Retina (tissue), 1 donor: ENCODE results near the gene TIMM44.
"Not testable (repeated sequence)": the region's sequence is repeated elsewhere in the genome, so short reads cannot be mapped to it uniquely, and the experiment has no call there.

Experiments used
- DNase-seq: peaks from one replicate; pipeline ENCODE4 v3.0.0-alpha.2; 2016

TIMM44 gene

DNA sequence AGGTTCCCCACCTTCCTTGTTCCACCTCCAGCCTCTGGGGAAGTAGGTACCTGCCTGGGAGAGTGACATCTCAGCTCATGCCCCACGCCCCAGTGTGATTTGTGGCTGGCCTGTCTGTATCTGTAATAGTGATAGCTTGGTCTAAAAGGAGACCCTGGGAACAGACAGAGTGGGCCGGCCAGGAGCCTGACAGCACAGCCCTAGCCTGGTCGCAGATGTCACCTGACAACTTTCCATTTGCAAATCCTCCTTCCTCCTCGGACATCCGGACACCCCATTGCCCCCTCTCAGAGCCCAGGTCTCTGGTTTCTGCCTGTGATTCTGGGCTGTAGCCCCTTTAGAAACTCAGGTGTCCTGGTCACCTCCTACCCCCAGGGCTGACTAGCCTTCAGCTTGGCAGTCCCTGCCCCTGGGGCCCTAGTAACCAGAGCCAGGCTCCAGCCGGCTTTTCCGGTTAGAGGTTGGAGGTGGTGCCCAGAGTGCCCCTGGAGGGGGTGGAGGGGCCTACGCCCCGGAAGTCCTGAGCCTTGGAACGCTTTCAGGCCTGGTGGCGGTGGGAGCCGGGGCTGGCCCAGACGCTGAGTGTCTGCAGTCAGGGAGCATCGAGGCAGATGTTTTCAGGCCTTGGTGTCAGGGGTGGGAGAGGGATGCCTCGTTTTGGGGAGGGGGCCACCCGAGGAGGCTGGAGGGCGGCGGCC lies 48.7 kb downstream of the TIMM44 start:
- DNase-seq = no peak

DNA sequence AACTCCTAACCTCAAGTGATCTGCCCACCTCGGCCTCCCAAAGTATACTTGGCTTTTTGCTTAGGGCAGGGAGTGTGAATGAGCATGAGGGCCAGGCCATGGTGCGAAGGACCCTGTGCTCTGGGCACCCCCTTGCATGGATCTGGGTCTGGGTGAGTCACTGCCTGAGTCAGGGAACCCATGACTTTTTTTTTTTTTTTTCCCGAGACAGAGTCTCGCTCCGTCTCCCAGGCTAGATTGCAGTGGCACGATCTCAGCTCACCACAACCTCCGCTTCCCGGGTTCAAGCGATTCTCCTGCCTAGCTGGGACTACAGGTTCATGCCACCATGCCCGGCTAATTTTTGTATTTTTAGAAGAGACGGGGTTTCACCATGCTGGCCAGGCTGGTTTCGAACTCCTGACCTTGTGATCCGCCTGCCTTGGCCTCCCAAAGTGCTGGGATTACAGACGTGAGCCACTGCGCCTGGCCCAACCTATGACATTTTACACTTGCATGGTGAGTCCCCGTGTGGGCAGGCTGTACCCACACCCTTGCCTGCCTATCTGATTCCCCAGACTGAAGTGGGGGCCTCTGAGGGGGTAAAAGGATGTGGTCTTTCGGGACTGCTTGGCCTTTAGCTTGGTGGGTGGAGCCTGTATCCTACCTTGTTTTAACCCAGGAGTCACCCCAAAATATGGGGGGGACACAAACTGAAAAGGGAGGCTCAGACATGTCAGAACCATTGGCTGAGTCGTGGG lies 49.9 kb downstream of the TIMM44 start:
- not testable (repeated sequence) for DNase-seq

DNA sequence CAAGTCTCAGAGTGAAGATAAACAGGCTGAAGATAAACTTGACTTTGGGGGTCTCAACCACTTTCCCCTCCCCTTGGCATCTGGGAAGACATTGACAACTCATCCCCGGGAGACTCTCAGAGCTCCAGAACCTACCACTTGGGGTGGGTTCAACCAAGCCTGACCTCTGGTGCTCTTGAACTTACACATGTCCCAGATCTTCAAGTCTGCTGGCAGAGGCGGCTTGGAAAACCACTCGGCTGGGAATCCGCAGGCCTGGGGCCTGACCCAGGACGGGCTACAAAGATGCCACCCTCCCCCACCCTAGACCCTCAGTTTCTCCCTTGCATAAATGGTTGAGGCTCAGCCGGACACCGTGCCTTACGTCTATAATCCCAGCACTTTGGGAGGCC lies 54.6 kb downstream of the TIMM44 start:
- DNase-seq = no peak

DNA sequence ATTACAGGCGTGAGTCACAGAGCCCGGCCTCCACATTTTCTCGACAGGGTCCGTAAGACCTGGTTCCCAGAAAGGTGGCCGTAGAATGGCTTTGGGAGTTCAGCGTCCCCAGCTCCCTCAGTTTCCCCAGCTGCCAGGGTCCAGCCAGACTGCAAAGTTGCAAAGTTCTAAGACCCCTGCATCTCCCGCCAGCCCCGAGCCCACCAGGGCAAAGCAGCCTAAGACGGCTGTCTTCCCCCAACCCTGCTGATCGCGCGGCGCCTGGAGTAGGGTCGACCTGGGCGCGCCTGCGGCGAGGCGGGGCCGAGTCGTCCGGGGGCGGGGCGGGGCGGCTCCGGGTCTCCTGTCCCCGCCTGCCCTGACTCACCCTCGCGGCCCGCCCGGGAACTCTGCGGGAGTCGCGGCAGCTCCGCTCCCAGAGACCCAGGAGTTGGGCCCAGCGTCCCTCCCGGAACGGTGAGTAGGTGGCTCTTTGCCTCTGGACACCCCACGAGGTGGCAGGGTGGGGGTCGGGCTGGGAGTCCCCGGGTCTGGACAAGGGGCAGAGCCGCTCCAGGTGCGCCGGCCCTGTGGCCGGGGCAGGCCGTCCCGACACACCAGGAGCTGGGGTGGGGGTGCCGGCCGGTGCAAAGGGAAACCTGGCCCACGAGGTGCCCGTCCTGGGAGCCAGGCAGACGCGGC lies 55.2 kb downstream of the TIMM44 start, which contains the start of gene LRRC8E:
LRRC8E (plus strand) TSS at position 366 of the 681 bp plus-strand sequence. CDS start 7,094 bp downstream, outside the sequence.
- peak; percentile 26 for DNase-seq

DNA sequence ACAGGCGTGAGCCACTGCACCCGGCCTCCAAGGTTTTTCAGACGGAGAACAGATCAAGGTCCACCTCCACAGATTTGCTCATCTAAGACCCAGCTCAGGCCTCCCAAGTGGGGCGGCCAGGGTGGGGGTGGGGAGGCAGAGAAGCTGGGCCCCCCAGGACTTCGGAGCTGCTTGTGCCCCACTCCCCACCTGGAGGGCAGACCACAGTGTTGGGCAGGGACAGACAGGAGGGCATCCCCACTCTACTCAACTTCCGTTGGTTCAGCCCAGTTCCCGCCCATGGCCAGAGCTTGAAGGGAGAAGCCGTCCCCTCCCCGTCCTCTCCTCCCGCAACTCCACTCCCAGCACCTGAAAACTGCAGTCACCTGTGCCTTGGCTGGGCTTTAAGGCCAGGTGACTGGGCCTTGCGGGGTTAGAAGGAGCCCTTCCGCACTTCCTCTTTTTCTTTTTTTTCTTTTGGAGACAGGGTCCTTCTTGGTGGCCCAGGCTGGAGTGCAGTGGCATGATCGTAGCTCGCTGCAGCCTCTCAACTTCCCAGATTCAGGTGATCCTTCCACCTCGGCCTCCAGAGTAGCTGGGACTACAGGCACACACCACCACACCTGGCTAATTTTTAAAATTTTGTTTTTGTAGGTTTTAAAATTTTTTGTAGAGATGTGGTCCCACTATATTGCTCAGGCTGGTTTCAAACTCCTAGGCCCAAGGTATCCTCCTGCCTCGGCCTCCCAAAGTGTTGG lies 55.9 kb downstream of the TIMM44 start:
- DNase-seq = no peak

DNA sequence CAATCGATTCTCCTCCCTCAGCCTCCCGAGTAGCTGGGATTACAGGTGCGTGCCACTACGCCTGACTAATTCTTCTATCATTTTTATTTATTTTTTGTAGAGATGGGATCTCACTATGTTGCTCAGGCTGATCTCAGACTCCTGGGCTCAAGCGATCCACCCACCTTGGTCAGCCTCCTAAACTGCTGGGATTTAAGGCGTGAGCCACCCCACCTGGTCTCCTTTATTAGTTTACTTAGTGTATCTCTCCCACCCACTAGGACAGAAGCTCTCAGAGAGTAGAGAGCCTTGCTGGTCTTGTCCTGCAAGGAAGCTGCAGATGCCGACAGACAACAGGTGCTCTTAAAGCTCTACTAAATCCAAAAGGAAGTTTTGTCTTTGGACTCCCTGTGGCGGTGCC lies 57.6 kb downstream of the TIMM44 start:
- DNase-seq = no peak

DNA sequence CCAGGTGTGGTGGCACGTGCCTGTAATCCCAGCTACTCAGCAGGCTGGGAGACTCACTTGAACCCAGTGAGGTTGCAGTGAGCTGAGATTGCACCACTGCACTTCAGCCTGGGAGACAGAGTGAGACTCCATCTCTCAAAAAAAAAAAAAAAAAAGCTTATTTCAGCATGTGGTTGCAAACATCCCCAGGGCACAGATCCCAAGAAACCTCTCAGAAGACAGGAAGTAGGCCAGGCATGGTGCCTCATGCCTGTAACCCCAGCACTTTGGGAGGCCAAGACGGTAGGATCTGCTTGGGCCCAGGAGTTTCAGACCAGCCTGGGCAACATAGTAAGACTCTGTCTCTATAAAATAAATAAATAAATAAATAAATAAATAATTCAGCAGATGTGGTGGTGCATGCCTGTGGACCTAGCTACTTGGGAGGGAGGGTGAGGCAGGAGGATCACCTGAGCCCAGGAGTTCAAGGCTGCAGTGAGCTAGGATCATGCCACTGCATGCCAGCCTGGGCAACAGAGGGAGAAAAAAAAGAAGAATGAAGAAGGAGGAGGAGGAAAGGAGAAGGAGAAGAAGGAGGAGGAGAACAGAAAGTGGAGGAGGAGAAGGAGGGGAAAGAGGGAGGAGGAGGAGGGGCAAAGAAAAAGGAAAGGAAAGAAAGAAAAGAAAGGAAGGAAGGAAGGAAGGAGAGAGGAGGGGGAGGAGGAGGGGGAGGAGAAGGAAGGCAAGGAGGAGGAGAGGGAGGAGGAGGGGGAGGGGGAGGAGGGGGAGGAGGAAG lies 59.5 kb downstream of the TIMM44 start:
- DNase-seq = no peak

DNA sequence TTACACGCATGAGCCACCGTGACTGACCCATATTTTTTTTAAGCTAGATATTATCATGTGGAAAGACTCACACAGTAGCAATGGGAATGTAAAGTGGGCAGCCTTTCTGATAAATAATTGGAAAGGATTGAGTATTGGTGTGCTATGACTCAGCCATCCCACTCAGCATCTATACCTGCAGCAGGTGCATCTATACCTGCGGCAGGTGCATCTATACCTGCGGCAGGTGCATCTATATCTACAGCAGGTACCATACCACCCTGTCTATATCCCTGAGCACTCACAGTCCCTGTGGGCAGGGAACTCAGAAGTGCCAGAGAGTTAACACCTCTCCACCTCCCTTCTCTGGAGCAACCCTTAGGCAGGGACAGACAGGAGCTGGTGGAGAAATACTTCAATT lies 60.4 kb downstream of the TIMM44 start:
- DNase-seq = no peak

DNA sequence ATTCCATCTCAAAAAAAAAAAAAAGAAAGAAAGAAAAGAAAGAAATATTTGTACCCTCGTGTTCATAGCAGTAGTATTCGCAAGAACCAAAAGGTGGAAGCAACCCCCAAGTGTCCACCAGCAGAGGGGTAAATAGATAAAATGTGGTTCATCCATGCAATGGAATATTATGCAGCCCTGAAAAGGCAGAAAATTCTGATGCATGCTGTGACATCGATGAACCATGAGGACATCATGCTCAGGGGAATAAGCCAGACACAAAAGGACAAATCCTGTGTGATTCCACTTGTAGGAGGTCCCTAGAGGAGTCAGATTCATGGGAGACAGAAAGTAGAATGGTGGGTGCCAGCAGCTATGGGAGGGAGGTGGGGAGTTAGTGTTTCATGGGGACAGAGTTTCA lies 61.6 kb downstream of the TIMM44 start:
- no peak for DNase-seq

DNA sequence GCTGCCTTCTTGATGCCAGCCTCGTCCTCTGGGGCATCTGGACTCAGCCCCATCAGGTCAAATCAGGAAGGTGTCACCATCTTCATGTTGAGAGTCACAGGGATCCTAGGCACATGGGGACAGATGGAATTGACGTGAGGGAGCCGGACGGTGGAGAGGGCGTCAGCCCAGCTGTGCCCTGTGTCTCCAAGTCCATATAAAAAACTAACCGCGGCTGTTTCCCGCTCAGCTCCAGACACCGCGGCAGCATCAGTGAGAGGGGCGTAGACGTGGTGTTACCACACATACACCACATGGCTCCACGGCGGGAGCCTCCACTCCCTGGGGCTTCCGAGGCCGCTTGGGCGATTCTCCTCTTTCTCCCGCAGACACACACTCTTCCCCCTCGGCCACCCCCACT lies 63.6 kb downstream of the TIMM44 start:
- peak; percentile 20 for DNase-seq

DNA sequence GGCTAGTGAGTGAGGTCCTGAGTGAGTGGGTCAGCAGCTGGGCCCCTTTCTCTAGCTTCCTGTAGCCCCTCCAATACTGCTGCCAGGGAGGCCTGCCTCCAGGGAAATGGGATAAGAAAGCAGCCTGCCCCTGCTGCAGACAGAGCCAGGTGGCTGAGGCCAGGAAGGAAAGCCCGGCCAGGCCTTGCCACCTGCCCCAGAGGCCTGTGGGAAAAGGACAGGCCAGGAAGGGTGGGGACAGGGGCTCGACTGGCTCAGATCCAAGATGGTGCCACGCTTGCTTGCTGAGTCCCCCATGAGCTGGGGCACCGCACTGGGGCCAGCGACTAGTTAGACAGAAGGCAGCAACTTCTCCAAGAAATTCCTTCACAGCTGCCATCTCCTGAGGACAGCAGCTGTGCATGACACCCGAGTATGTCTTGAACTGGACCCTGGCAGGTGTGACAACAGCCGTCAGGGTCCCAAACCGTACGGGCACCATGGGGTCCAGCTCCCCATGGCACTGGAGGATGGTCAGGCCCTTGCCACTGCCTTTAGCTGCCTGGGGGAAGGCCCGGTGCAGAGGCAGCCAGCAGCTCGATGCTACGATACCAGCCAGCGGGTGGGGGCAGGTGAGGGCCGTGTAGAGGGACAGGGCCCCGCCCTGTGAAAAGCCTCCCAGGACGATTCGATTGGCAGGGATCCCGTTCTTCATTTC lies 64.2 kb downstream of the TIMM44 start:
- DNase-seq = no peak

DNA sequence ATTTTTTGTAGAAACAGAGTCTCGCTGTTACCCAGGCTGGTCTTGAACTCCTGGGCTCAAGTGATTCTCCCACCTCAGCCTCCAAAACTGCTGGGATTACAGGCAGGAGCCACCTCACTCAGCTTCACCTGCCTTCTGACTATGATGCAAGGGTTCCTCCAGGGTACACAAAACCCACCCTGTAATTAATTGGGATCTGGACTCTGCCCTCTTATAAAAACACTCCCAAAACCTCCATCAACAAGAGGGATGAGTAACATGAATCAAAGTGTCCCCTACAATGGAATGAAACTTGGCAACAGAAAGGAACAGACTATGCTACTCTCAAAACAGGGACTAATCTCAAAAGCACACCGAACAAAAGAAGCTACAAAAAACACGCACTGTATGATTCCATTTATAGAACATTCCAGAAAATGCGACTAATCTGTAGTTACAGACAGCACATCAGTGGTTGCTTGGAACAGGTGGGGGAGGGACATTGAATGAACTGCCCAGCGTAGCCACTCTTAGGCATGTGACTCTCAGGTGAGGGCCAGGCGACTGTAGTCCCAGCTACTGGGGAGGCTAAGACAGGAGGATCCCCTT lies 66.1 kb downstream of the TIMM44 start:
- no peak for DNase-seq
